HG03342 (cell line): ENCODE measurements around the gene CYB561.

Experiments
- ATAC-seq: cut with Tn5 transposase; IDR thresholded peaks from one replicate; pipeline ENCODE4 v1.9.1; 2021; ENCODE audit warnings: mild to moderate bottlenecking, moderate library complexity; ENCODE audit not compliant: unreplicated experiment

The CYB561 gene

DNA sequence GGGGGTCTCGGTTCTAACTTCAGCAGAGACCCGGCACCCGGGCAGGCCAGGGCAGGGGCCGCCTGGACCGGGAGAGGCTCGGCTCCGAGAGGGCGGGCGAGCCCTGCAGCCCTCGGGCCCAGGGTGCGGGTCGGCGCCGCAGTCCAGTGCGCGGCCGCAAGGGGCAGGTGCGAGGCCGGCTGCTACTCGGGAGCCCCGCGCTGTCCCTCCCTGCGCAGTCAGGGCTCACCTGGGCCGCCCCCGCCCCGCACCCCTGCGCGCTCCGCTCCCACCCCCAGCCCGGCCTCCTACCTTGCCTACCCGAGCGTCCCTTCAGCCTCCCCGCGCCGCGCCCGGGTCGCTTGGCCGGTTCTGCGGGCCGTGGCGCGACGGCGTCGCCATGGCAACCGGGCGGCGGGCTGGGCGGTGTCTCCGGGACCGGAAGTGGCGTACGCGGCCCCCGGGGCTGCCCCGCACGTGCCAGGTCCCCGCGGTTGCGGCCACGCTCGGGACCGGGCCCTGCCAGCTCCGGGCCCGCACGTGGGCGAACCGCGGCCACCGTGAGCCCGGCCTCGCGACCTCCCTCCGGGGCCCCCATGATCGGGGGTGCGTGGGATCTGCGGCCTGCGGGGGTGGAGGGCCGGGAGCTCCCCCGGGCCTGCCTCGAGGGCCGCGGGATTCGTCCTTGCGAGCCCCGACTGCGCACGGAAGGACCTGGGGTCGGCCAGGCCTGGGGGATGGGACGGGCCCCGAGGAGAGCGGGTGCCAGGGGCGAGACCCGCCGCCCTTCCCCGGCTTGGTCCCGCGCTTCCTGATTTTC is at the start of gene CYB561:
CYB561 (minus strand) TSS at position 353 of the 799 bp plus-strand sequence. CDS start 8,759 bp downstream, outside the sequence.
- ATAC-seq, result peak; percentile 65

DNA sequence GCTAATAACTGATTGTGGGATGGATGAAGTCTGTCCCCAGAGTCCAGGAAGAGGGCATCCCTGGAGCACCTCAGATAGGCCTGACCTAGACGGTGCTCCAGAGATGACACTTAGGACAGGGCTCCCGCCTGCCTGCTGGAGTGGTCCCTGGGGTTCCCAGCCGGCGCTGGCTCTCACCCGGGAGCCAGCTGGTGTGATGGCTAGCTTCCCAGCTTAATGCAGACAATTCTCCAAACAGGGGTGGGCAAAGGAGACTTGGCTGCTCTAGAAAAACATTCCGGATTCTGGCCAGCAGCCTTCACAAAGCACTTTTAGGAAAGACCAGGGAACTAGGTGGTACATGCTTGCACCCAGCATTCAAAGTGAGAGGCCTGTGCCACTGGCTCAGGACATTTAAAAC is 49.4 kb upstream of the CYB561 start:
- no peak for ATAC-seq

GRCh38 chr17:63494300-63494928 is 48.3 kb upstream of the CYB561 start:
- ATAC-seq, result no peak

DNA sequence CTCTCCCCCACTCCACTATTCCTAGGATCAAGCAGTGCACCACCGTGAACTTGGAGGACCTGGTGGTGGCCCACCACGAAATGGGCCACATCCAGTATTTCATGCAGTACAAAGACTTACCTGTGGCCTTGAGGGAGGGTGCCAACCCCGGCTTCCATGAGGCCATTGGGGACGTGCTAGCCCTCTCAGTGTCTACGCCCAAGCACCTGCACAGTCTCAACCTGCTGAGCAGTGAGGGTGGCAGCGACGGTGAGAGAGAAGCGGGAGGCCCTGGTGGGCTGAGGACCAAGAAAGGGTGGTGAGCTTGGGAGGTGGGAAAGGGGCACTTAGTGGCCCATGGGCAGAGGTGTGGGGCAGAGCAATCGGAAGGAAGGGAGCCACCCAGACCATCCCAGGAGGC is 47.3 kb upstream of the CYB561 start:
- ATAC-seq, result no peak

DNA sequence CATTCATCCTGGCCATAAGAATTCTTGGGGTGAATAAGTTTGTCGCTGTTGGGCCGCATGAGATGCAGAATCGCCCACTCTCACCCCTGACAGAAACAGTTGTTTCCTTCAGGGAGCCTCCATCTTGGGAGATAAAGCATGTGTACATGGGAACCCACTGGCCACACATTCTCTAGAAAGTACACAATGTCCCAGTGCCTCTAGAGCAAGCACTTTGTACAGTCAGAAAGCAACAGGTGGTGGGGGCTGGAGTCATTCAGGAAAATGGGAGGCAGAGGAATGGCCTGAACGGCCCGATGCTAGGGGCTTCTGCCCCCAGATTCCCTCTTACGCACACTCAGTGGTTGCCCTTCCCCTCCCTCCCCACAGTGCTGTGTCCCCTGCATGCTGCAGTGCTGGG is 46.8 kb upstream of the CYB561 start:
- no peak for ATAC-seq

- ATAC-seq, result no peak
Measured at GRCh38 chr17:63491977-63492618, 46.0 kb upstream of the CYB561 start.

- no peak for ATAC-seq
Measured at GRCh38 chr17:63491413-63491812, 45.3 kb upstream of the CYB561 start.

DNA sequence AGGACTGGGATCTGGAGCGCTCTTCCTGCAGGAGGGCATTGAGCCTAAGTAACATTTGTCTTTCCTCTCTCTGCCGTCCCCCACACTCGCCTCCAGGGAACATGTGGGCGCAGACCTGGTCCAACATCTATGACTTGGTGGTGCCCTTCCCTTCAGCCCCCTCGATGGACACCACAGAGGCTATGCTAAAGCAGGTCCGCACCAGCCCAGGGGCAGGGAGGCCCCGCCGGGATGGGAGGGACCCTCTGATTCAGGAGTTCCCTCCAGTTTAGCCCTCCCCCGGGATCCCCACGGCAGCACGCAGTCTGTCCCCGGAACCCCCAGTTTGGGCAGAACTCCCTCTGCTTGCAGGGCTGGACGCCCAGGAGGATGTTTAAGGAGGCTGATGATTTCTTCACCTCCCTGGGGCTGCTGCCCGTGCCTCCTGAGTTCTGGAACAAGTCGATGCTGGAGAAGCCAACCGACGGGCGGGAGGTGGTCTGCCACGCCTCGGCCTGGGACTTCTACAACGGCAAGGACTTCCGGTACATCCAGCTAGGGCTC is 44.8 kb upstream of the CYB561 start:
- ATAC-seq, result no peak

- ATAC-seq, result no peak
Measured at GRCh38 chr17:63490329-63490728, 44.2 kb upstream of the CYB561 start.

GRCh38 chr17:63489291-63489690 is 43.2 kb upstream of the CYB561 start:
- no peak for ATAC-seq

DNA sequence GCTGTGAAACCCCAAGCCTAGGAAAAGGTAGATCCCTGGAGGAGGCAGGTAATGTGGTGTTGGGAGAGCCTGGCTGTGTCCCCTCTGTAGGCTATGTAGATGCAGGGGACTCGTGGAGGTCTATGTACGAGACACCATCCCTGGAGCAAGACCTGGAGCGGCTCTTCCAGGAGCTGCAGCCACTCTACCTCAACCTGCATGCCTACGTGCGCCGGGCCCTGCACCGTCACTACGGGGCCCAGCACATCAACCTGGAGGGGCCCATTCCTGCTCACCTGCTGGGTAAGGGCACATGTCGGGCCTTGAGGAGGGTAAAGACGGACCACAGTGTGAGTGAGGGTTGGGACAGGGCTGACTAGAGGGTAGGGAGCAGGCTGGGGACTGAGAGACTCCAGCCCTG is 42.7 kb upstream of the CYB561 start:
- no peak for ATAC-seq

- no peak for ATAC-seq
Measured at GRCh38 chr17:63487014-63487339, 40.9 kb upstream of the CYB561 start.

DNA sequence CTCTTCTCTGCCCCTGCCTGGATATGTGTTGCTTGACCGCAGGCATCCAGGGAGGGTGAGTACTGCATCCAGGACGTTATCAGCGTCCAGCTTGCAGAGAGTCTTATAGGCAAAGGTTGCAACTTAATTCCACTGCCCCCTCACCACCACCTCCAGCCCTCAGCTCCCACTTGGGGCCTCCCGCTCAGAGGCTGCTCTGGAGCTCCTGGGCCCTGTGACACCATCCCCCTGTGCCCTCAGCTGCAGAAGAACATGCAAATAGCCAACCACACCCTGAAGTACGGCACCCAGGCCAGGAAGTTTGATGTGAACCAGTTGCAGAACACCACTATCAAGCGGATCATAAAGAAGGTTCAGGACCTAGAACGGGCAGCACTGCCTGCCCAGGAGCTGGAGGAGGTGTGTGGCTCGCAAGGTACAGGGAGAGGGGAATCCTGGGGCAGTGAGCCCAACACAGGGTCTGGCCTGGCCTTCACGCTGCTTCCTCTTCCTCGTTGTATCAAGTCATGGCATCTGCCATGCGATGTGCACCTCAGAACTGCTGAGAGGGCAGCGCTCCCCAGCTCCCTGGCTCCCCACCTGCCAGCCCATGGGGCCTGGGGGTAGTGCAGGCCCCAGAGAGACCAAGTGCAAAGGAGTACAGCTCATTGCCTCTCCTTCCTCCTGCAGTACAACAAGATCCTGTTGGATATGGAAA is 40.4 kb upstream of the CYB561 start:
- no peak for ATAC-seq

GRCh38 chr17:63483655-63484575 is 37.8 kb upstream of the CYB561 start:
- ATAC-seq, result no peak

DNA sequence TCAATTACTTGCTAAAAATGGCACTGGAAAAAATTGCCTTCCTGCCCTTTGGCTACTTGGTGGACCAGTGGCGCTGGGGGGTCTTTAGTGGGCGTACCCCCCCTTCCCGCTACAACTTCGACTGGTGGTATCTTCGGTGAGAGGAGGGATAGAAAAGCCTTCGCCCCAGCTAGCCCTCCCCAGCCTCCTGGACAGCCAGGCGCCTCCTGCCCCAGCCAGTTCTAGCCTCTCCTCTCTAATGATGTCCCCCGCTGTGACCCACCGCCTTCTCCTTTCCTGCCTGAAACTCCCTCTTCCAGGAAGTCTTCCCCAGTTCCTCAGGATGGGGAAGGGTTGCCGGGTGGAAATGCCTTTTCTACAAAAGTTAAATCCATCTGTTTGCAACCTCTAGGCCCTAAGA is 36.9 kb upstream of the CYB561 start:
- ATAC-seq, result no peak

DNA sequence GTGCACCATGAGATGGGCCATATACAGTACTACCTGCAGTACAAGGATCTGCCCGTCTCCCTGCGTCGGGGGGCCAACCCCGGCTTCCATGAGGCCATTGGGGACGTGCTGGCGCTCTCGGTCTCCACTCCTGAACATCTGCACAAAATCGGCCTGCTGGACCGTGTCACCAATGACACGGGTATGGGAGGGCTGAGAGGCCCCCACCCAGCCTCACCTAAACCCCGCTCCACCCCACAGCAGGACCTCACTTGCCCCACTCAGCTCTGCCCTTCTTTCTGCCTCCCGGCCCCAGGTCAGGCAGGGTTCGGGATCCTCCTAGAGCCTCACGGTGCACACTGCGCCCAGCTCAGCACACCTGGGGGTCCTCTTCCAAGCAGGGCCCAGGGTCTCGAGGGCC is 36.4 kb upstream of the CYB561 start:
- no peak for ATAC-seq

DNA sequence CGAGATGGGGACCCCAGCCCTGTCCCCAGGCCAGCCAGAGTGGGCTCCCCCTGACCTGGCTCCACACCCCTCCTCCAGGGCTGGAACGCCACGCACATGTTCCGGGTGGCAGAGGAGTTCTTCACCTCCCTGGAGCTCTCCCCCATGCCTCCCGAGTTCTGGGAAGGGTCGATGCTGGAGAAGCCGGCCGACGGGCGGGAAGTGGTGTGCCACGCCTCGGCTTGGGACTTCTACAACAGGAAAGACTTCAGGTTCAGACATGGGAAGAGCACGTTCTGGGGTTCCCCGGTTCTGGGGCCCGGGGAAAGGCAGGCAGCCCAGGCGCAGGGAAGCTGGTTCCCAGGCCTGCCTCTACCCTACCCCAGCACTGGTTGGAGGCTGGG is 35.4 kb upstream of the CYB561 start:
- no peak for ATAC-seq

GRCh38 chr17:63480826-63481487 is 34.9 kb upstream of the CYB561 start:
- ATAC-seq, result no peak

DNA sequence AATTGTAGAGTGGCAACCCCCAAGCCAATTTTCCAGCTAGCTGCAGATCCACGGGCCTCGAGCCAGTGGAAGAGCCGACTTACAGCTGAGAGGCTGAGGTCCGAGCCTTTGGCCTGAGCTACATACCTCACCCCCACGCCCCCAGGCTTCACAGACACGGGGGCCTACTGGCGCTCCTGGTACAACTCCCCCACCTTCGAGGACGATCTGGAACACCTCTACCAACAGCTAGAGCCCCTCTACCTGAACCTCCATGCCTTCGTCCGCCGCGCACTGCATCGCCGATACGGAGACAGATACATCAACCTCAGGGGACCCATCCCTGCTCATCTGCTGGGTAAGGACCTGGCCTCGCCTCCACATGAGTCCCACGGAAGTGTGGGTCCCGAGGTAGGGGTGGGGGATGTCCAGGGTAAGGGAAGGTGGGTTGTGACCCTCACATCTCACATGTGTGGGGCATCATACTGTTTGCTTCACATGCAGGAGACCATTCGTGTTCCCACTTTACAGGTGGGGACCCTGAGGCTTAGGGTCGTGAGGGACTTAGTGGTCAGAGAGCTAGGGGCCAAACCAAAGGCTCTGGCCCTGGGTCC is 34.2 kb upstream of the CYB561 start:
- no peak for ATAC-seq
